ENCODE data around the gene OR2V1.

Gene OR2V1

DNA sequence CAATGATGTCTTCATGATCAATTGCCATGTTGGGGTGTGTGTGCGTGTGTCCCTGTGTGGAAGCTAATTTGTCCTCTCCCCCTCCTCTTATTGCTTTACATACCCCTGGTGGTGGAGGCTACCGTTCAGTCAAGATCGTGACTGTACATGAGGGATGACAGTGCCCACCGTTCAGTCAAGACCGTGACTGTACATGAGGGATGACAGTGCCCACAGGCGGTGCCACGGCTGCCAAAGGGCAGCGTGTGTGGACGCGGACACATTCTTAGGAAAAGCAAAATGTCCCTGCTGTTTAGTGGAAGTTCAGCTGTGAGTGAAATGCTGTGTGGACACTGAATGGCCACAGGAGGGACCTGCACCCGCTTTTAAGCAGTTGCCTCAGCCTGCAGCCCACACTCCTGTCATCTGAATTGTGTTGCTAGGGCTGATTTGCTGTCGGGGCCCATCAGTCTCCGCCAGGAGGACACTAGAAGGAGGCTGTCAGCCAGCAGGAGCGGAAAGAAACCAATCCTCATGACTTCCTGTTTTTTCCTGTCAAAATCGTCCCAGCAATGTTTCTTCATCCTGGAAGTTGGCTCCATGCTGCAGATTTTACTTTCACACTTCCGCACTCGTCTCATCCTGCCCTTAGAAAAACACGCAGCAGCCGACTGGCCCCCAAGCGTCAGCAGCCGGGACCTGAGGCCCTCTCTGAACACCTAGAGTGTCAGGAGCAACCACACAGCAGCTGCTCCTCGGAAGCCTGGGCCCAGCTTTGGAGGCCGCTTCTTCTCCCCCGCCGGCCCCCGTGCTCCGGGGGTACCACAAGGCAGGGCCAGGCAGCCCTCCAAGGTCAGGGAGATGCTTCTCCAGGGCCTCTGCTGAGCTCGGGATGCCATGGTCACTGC, 9.1 kb downstream of the OR2V1 start:
- no peak for DNase-seq (ENCODE audit: low spot score)

DNA sequence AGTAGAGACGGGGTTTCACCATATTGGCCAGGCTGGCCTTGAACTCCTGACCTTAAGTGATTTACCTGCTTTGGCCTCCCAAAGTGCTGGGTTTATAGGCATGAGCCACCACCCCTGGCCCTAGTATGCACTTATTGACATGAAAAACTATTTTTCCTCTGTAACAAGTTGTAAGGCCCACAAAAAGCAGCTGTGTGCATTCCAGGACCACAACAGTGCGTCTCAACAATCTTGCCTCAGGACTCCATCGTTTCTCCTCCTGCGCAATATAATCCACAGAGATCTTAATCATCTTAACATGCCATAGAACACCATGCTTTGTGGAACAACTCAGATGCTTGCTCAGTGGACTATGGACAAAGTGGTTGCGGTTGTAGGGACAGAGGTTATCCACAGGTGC, 10.2 kb downstream of the OR2V1 start:
- no peak for DNase-seq (ENCODE audit: low spot score)
- TF ChIP-seq, protein P1, sequence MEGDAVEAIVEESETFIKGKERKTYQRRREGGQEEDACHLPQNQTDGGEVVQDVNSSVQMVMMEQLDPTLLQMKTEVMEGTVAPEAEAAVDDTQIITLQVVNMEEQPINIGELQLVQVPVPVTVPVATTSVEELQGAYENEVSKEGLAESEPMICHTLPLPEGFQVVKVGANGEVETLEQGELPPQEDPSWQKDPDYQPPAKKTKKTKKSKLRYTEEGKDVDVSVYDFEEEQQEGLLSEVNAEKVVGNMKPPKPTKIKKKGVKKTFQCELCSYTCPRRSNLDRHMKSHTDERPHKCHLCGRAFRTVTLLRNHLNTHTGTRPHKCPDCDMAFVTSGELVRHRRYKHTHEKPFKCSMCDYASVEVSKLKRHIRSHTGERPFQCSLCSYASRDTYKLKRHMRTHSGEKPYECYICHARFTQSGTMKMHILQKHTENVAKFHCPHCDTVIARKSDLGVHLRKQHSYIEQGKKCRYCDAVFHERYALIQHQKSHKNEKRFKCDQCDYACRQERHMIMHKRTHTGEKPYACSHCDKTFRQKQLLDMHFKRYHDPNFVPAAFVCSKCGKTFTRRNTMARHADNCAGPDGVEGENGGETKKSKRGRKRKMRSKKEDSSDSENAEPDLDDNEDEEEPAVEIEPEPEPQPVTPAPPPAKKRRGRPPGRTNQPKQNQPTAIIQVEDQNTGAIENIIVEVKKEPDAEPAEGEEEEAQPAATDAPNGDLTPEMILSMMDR (IDR thresholded peaks at IDR 0.05; ENCODE audit: extremely low read depth, missing control alignments) = no peak

More for the DNA sequence above, 9.1 kb downstream of the OR2V1 start:
- TF ChIP-seq, protein P1 (IDR thresholded peaks at IDR 0.05; ENCODE audit: extremely low read depth, missing control alignments) = no peak

DNA sequence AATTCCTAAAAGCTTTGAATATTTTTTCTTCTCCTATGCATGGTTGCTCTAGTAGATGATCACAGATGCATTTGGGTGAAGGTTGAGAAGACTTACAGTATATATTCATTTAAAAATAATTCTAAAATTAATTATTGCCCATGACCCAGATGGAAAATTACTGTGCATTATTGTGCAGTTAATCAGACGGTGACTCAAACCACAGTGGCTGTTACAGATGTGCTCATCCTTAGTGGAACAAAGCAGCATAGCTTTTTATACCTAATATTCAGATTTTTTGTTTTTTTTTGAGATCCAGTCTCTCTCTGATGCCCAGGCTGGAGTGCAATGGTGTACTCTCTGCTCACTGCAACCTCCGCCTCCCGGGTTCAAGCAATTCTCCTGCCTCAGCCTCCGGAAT, 10.7 kb downstream of the OR2V1 start:
- no peak for DNase-seq (ENCODE audit: low spot score)

DNA sequence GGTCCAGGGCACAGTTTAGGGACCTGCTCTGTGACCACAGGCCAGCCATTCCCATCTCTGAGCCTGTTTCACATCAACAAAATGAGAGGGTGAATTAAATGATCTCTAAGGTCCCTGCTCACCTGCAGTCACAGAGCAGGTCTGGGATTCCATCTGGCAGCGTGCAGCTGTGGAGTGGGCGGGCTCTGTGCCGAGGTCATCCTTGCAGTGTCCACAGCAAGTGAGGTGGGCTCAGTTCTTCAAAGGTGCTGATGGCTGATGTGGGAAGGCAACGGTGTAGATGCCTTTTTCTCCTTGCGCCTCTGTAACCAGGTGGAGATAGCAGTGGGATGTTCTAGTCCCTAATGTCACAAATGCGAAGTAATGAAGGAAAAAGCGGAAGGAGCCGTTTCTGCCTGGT, 11.9 kb downstream of the OR2V1 start:
- no peak for DNase-seq (ENCODE audit: low spot score)
- TF ChIP-seq, protein P1 (IDR thresholded peaks at IDR 0.05; ENCODE audit: extremely low read depth, missing control alignments) = no peak

More for the DNA sequence above, 10.7 kb downstream of the OR2V1 start:
- TF ChIP-seq, protein P1 (IDR thresholded peaks at IDR 0.05; ENCODE audit: extremely low read depth, missing control alignments) = no peak

DNA sequence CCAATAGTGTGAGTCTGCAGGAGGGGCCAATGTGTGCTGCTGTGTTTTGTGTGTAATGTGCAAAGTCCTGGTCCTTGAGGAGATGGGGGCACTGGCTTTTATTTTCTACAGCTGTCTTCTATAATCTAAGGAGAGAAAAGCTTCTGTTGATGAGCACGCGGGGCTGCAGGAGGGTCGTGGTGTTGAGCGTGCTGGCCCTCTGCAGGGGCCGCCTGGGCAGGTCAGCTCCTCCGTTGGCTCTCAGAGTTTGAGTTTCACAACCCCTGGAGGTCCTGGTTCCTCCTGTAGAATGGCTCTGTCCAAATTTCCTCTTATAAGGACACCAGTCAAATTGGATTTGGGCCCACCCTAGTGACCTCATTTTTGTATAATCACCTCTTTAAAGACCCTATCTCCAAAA, 12.6 kb downstream of the OR2V1 start:
- TF ChIP-seq, protein P1 (IDR thresholded peaks at IDR 0.05; ENCODE audit: extremely low read depth, missing control alignments) = no peak
- no peak for DNase-seq (ENCODE audit: low spot score)

DNA sequence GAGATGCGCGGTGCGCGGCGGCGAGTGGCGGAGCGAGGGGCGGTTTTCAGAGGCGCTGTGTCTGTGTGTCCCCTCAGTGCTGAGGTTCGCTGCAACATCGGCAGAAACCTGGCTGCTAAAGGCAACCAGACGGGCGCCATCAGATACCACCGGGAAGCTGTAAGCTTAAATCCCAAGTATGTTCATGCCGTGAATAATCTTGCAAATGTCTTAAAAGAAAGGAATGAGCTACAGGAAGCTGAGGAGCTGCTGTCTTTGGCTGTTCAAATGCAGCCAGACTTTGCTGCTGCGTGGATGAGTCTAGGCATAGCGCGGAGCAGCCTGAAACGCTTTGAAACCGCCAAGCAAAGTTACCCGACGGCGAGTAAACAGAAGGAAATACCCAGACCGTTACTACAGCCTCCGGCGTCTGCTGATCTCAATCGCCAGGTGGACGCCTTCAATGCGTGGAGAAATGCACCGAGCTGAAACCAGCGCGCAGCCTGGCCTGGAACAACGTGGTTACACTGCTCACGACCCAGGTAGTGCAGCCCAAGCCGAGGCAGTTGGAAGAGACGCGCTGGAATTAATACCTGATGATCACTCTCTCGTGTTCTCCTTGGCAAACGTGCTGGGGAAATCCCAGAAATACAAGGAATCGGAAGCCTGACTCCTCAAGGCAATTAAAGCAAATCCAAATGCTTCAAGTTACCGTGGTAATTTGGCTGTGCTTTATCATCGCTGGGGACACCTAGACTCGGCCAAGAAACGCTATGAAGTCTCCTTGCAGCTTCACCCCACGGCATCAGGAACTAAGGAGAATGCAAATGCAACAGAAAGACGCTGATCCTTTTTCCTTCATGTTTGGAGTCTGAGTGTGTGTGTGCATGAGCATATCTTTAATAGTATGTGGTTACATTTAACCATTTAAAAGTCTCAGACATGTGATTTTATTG, 15.9 kb downstream of the OR2V1 start:
- DNase-seq (ENCODE audit: low spot score) = no peak
- TF ChIP-seq, protein P1 (IDR thresholded peaks at IDR 0.05; ENCODE audit: extremely low read depth, missing control alignments) = no peak

All from GM20000 (cell line).